Central memory CD8-positive, alpha-beta T cell (primary cell): Measurements from ENCODE around the gene AMBN.

Source experiments
- ATAC-seq: fragments of 150-1000 bp; cut with Tn5 transposase; replicated peaks from 2 replicates; pipeline ENCODE4 v1.10.0; 2022; ENCODE audit warnings: mild to moderate bottlenecking, moderate FRiP score, moderate number of reproducible peaks; ENCODE audit not compliant: poor library complexity, severe bottlenecking; ENCODE audit errors: extremely low read depth
- DNase-seq, 2 donors: peaks; one replicate each; pipeline ENCODE4 v3.0.0; 2021; ENCODE audit warnings: low spot score in 2 of 2
- H3K27ac Mint-ChIP-seq: one replicate; pipeline ENCODE4 v1.8.0; 2022; ENCODE audit warnings: low read depth, mild to moderate bottlenecking, moderate library complexity, mixed read lengths
- H3K27me3 Mint-ChIP-seq: one replicate; pipeline ENCODE4 v1.8.0; 2022; ENCODE audit warnings: mixed read lengths
- H3K36me3 Mint-ChIP-seq: one replicate; pipeline ENCODE4 v1.8.0; 2022; ENCODE audit warnings: mild to moderate bottlenecking, moderate library complexity, mixed read lengths; ENCODE audit not compliant: insufficient read depth
- H3K4me1 Mint-ChIP-seq: one replicate; pipeline ENCODE4 v1.8.0; 2022; ENCODE audit warnings: mixed read lengths
- H3K4me3 Mint-ChIP-seq: one replicate; pipeline ENCODE4 v1.8.0; 2022; ENCODE audit warnings: mild to moderate bottlenecking, moderate library complexity, mixed read lengths
- H3K9me3 Mint-ChIP-seq: one replicate; pipeline ENCODE4 v1.8.0; 2022; ENCODE audit warnings: mixed read lengths

Gene AMBN

GRCh38 chr4:70614184-70614555 is 22.1 kb downstream of the AMBN start:
- H3K4me1 Mint-ChIP-seq: no peaks in the 10 kb centered on the region
- no peaks in the 10 kb centered on the region for H3K36me3 Mint-ChIP-seq
- no peak for DNase-seq
- peaks cover 39% of the 10 kb centered on the region for H3K27me3 Mint-ChIP-seq
- no peak overlapping the region for H3K4me3 Mint-ChIP-seq
- no peaks in the 10 kb centered on the region for H3K9me3 Mint-ChIP-seq
- no peak for ATAC-seq
- no peak overlapping the region for H3K27ac Mint-ChIP-seq

GRCh38 chr4:70619288-70619687 is 27.2 kb downstream of the AMBN start:
- peak; percentile 37 for ATAC-seq

GRCh38 chr4:70619778-70620177 is 27.7 kb downstream of the AMBN start:
- Mint-ChIP-seq H3K36me3 (no peaks in the 10 kb centered on the region), H3K4me1 (no peaks in the 10 kb centered on the region), H3K9me3 (no peaks in the 10 kb centered on the region), H3K27ac (no peak overlapping the region), H3K4me3 (no peak overlapping the region), H3K27me3 (no peaks in the 10 kb centered on the region)
- DNase-seq (no peak), ATAC-seq (no peak)

More at GRCh38 chr4:70619288-70619687, 27.2 kb downstream of the AMBN start:
- H3K4me3 Mint-ChIP-seq: no peak overlapping the region
- H3K9me3 Mint-ChIP-seq: no peaks in the 10 kb centered on the region
- no peak overlapping the region for H3K27ac Mint-ChIP-seq
- H3K27me3 Mint-ChIP-seq: peaks cover under 1% of the 10 kb centered on the region
- no peaks in the 10 kb centered on the region for H3K4me1 Mint-ChIP-seq
- DNase-seq: no peak
- H3K36me3 Mint-ChIP-seq: no peaks in the 10 kb centered on the region

GRCh38 chr4:70623323-70623722 is 31.3 kb downstream of the AMBN start:
- Mint-ChIP-seq H3K4me3 (no peak overlapping the region), H3K9me3 (no peaks in the 10 kb centered on the region), H3K36me3 (no peaks in the 10 kb centered on the region), H3K27me3 (no peaks in the 10 kb centered on the region), H3K27ac (no peak overlapping the region), H3K4me1 (no peaks in the 10 kb centered on the region)
- ATAC-seq (no peak), DNase-seq (no peak)

GRCh38 chr4:70624226-70624793 is 32.3 kb downstream of the AMBN start:
- DNase-seq (no peak), ATAC-seq (peak; percentile 40)

GRCh38 chr4:70627620-70628019 is 35.6 kb downstream of the AMBN start:
- H3K4me1 Mint-ChIP-seq: no peaks in the 10 kb centered on the region
- peaks cover 1% of the 10 kb centered on the region for H3K36me3 Mint-ChIP-seq
- DNase-seq: no peak
- H3K27ac Mint-ChIP-seq: no peak overlapping the region
- H3K4me3 Mint-ChIP-seq: no peak overlapping the region
- no peaks in the 10 kb centered on the region for H3K27me3 Mint-ChIP-seq
- H3K9me3 Mint-ChIP-seq: no peaks in the 10 kb centered on the region
- no peak for ATAC-seq

More at GRCh38 chr4:70624226-70624793, 32.3 kb downstream of the AMBN start:
- no peaks in the 10 kb centered on the region for H3K36me3 Mint-ChIP-seq
- H3K4me1 Mint-ChIP-seq: no peaks in the 10 kb centered on the region
- no peak overlapping the region for H3K4me3 Mint-ChIP-seq
- H3K9me3 Mint-ChIP-seq: no peaks in the 10 kb centered on the region
- H3K27me3 Mint-ChIP-seq: no peaks in the 10 kb centered on the region
- no peak overlapping the region for H3K27ac Mint-ChIP-seq

GRCh38 chr4:70628444-70628843 is 36.4 kb downstream of the AMBN start, which contains the start of gene ENAM:
Gene ENAM, plus strand, starts transcription at chr4:70628744. Its CDS starts 757 bp downstream, at chr4:70629501.
- no peaks in the 10 kb centered on the region for H3K4me1 Mint-ChIP-seq
- no peaks in the 10 kb centered on the region for H3K9me3 Mint-ChIP-seq
- no peak within 1 kb of the TSS for H3K27ac Mint-ChIP-seq
- ATAC-seq (no peak), DNase-seq (no peak)
- peaks cover 1% of the 10 kb centered on the region for H3K36me3 Mint-ChIP-seq
- H3K4me3 Mint-ChIP-seq: no peak within 1 kb of the TSS
- H3K27me3 Mint-ChIP-seq: peaks cover 6% of the 10 kb centered on the region

- ATAC-seq (no peak), DNase-seq (no peak)
- Mint-ChIP-seq H3K27me3 (peaks cover 18% of the 10 kb centered on the region), H3K36me3 (peaks cover 1% of the 10 kb centered on the region), H3K4me3 (no peak overlapping the region), H3K4me1 (no peaks in the 10 kb centered on the region), H3K27ac (no peak overlapping the region), H3K9me3 (no peaks in the 10 kb centered on the region)
Measured at GRCh38 chr4:70629469-70630090, 37.5 kb downstream of the AMBN start.

- Mint-ChIP-seq H3K9me3 (no peaks in the 10 kb centered on the region), H3K4me3 (no peak overlapping the region), H3K27ac (no peak overlapping the region), H3K36me3 (peaks cover 1% of the 10 kb centered on the region), H3K27me3 (peaks cover 22% of the 10 kb centered on the region), H3K4me1 (no peaks in the 10 kb centered on the region)
- DNase-seq: no peak
- ATAC-seq: no peak
Measured at GRCh38 chr4:70630162-70630561, 38.1 kb downstream of the AMBN start.

GRCh38 chr4:70632028-70632427 is 40.0 kb downstream of the AMBN start:
- Mint-ChIP-seq H3K9me3 (no peaks in the 10 kb centered on the region), H3K27ac (no peak overlapping the region), H3K27me3 (peaks cover 22% of the 10 kb centered on the region), H3K4me3 (no peak overlapping the region), H3K36me3 (peaks cover 1% of the 10 kb centered on the region), H3K4me1 (no peaks in the 10 kb centered on the region)
- ATAC-seq (no peak), DNase-seq (no peak)

GRCh38 chr4:70634482-70634881 is 42.4 kb downstream of the AMBN start:
- DNase-seq (no peak), ATAC-seq (no peak)
- Mint-ChIP-seq H3K9me3 (no peaks in the 10 kb centered on the region), H3K27me3 (peaks cover 31% of the 10 kb centered on the region), H3K36me3 (peaks cover 1% of the 10 kb centered on the region), H3K4me1 (no peaks in the 10 kb centered on the region), H3K4me3 (no peak overlapping the region), H3K27ac (no peak overlapping the region)

GRCh38 chr4:70637239-70637913 is 45.3 kb downstream of the AMBN start:
- Mint-ChIP-seq H3K9me3 (no peaks in the 10 kb centered on the region), H3K27ac (no peak overlapping the region), H3K27me3 (peaks cover 44% of the 10 kb centered on the region), H3K4me1 (no peaks in the 10 kb centered on the region), H3K4me3 (no peak overlapping the region), H3K36me3 (no peaks in the 10 kb centered on the region)
- DNase-seq (no peak), ATAC-seq (no peak)

GRCh38 chr4:70640192-70640591 is 48.1 kb downstream of the AMBN start:
- Mint-ChIP-seq H3K36me3 (no peaks in the 10 kb centered on the region), H3K4me1 (no peaks in the 10 kb centered on the region), H3K9me3 (no peaks in the 10 kb centered on the region), H3K27ac (no peak overlapping the region), H3K4me3 (no peak overlapping the region), H3K27me3 (peaks cover 22% of the 10 kb centered on the region)
- DNase-seq: no peak
- ATAC-seq: no peak
